ENCODE measurements around the gene PDE4D.

- TF ChIP-seq RAD21 (IDR thresholded peaks at IDR 0.05; ENCODE audit: low read length) = no peak
- TF ChIP-seq FOS (IDR thresholded peaks at IDR 0.05; ENCODE audit: low read depth, low read length) = no peak
- no peak for TF ChIP-seq CTCF (conservative IDR thresholded peaks at IDR 0.05; ENCODE audit: low read depth, low read length)
- TF ChIP-seq CHD1 (IDR thresholded peaks at IDR 0.05; ENCODE audit: low read depth, low read length) = no peak
- no peak for TF ChIP-seq BHLHE40 (IDR thresholded peaks at IDR 0.05; ENCODE audit: low read depth, low read length)
- no peak for TF ChIP-seq MAFK (IDR thresholded peaks at IDR 0.05; ENCODE audit: low read depth, low read length)
- TF ChIP-seq POLR2A (IDR thresholded peaks at IDR 0.05; ENCODE audit: low read depth, low read length) = no peak
- TF ChIP-seq MXI1 (IDR thresholded peaks at IDR 0.05; ENCODE audit: borderline replicate concordance, low read depth, low read length) = no peak
- no peak for TF ChIP-seq CEBPB (IDR thresholded peaks at IDR 0.05; ENCODE audit: low read depth, low read length)
- no peak for TF ChIP-seq RCOR1 (IDR thresholded peaks at IDR 0.05; ENCODE audit: insufficient replicate concordance, low read length)
- TF ChIP-seq SMC3 (IDR thresholded peaks at IDR 0.05; ENCODE audit: low read depth, low read length) = no peak
Measured at GRCh38 chr5:59037453-59037852, 856.1 kb downstream of the PDE4D start.

Measured in IMR-90 (cell line).